Hepatocyte (in vitro differentiated cells): ENCODE measurements around the gene NRCAM.

Experiments used
- CTCF ChIP-seq: fragments of 200-600 bp; sonication (generic); IDR thresholded peaks from 2 replicates; pipeline ENCODE4 v1.5.1; 2016; ENCODE audit warnings: antibody characterized with exemption, mild to moderate bottlenecking; ENCODE audit not compliant: poor library complexity
- EZH2 ChIP-seq: fragments of 200-600 bp; sonication (generic); IDR thresholded peaks from 2 replicates; pipeline ENCODE4 v1.6.1; 2016; ENCODE audit warnings: antibody characterized with exemption, mild to moderate bottlenecking, borderline replicate concordance

DNA sequence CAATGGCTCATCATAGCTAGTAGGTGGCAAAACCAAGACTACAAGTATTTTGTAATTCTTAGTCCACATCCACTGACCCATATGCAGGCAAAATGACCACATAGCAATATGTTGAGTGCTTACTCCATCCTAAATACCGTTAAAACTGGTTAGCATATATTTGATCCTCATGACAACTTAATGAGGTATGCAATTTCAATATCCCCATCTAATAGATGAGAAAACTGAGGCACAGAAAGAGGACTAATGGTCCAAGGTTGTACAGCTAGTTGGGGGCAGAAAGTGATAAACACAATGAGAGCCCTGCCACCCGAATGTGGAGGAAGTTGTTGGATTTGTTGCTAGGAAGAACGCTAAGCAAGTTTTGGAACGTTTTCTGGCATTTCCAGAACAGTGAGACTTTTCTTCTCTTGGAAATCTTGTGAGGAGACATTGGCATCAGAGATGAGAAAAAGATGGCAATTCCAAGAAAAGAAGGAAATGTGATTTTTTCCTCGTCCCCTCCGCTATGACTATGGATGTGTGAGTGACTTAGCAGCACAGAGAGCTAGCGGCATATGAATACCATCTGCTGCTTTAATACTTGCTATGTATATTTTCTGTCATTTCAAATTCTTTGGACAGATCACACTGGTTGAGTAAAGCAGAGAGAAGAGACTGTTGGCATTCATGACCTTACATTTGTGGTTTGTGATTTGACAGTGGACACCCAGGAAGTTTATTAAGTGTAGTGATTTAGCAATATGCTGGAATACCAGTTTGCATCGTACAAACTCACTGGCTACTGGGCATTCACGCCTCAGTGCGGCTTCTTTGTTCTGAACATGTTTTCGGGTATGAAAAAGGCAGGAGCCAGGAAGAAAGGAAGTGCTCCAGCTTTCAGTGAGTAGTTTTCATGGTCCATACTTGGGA, 51.5 kb downstream of the NRCAM start:
- TF ChIP-seq CTCF (no peak), EZH2 (no peak)
